ENCODE measurements around the gene DYNLT4.
"Not testable (repeated sequence)": the region's sequence is repeated elsewhere in the genome, so short reads cannot be mapped to it uniquely, and the experiment has no call there.

Gene DYNLT4

GRCh38 chr1:44820328-44821239 is 13.4 kb upstream of the DYNLT4 start:
- H3K4me1 Mint-ChIP-seq, result peaks cover 40% of the 10 kb centered on the region
- peak overlapping the region; percentile 100 for H3K27ac Mint-ChIP-seq
- no peaks in the 10 kb centered on the region for H3K27me3 Mint-ChIP-seq
- H3K4me3 Mint-ChIP-seq, result peak overlapping the region; percentile 94
- no peaks in the 10 kb centered on the region for H3K36me3 Mint-ChIP-seq
- no peaks in the 10 kb centered on the region for H3K9me3 Mint-ChIP-seq

DNA sequence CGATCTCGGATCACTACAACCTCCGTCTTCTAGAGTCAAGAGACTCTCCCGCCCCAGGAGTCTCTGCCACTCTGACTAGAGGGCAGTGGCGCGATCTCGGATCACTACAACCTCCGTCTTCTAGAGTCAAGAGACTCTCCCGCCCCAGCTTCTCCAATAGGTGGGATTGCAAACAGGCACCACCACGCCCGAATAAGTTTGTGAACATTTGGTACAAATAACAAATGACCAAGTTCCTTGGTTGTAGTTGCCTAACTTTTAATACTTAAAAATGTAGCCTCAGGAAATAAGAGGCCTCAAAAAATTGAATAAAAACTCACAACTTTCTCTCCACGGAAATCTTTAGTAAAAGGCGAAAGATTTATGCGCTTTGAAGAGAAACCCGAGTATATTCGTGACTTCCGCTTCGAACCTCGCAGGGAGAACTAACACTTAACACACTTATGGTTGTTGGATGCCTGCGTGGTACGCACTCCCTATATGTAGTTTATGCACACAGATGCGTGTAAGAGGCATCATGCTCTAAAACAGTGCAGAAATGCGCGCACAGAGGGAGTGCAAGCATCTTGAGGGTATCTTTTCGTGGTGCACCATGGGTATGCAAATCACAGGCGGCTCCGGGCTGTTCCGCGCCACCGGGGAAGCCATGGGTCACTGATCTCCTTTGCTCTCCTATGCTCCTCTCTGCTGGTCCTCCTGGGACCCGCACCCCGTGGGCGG is 12.6 kb upstream of the DYNLT4 start:
- H3K4me1 Mint-ChIP-seq, result peaks cover 48% of the 10 kb centered on the region
- H3K27me3 Mint-ChIP-seq, result no peaks in the 10 kb centered on the region
- H3K36me3 Mint-ChIP-seq, result peaks cover 7% of the 10 kb centered on the region
- H3K27ac Mint-ChIP-seq, result peak overlapping the region; percentile 100
- peak overlapping the region; percentile 94 for H3K4me3 Mint-ChIP-seq
- H3K9me3 Mint-ChIP-seq, result no peaks in the 10 kb centered on the region

DNA sequence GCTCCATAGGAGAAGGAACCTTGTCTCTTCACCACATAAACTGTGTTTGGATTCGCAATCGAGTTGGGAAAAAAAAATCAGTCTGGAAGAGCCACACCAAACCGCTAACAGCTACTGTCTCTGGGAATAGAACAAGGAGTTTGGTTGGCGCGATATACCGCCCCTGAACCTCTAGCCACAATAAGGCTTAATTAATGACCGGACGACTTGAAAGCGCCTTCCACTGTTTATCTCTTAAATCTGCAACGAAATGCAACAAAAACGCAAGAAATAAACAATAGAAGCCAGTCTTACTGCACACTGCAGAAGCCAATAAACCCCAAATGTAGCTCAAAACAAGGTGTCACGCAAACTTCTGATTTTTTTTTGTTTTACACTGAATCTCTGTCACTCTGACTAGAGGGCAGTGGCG is 12.1 kb upstream of the DYNLT4 start:
- Mint-ChIP-seq H3K4me3 (peak overlapping the region; percentile 94), H3K27me3 (no peaks in the 10 kb centered on the region), H3K9me3 (no peaks in the 10 kb centered on the region), H3K27ac (peak overlapping the region; percentile 100), H3K36me3 (peaks cover 8% of the 10 kb centered on the region), H3K4me1 (peaks cover 50% of the 10 kb centered on the region)

- Mint-ChIP-seq H3K4me1 (peaks cover 56% of the 10 kb centered on the region), H3K36me3 (peaks cover 11% of the 10 kb centered on the region), H3K9me3 (no peaks in the 10 kb centered on the region), H3K4me3 (peak overlapping the region; percentile 23), H3K27ac (peak overlapping the region; percentile 73), H3K27me3 (no peaks in the 10 kb centered on the region)
Observed at GRCh38 chr1:44817771-44818495, 10.8 kb upstream of the DYNLT4 start.

GRCh38 chr1:44817307-44817706 is 10.2 kb upstream of the DYNLT4 start:
- Mint-ChIP-seq H3K27ac (peak overlapping the region; percentile 85), H3K4me3 (peak overlapping the region; percentile 69), H3K4me1 (peaks cover 57% of the 10 kb centered on the region), H3K36me3 (peaks cover 11% of the 10 kb centered on the region), H3K27me3 (no peaks in the 10 kb centered on the region), H3K9me3 (no peaks in the 10 kb centered on the region)

DNA sequence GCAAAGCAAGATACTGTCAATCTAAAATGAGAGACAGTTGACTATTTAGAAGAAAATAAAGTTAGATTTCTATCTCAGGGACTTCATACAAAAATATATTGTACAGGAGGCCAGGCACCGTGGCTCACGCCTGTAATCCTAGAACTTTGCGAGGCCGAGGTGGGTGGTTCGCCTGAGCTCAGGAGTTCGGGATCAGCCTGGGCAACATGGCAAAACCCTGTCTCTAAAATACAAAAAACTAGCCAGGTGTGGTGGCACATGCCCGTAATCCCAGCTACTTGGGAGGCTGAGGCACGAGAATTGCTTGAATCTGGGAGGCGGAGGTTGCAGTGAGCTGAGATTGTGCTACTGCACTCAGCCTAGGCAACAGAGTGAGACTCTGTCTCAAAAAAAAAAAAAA is 8.8 kb upstream of the DYNLT4 start:
- not testable (repeated sequence) for H3K9me3 Mint-ChIP-seq, H3K27me3 Mint-ChIP-seq, H3K27ac Mint-ChIP-seq
- peaks cover 18% of the 10 kb centered on the region for H3K36me3 Mint-ChIP-seq
- peak overlapping the region; percentile 91 for H3K4me3 Mint-ChIP-seq
- peaks cover 64% of the 10 kb centered on the region for H3K4me1 Mint-ChIP-seq

- Mint-ChIP-seq H3K27ac (peak overlapping the region; percentile 35), H3K4me1 (peaks cover 69% of the 10 kb centered on the region), H3K4me3 (no peak overlapping the region), H3K27me3 (no peaks in the 10 kb centered on the region), H3K9me3 (no peaks in the 10 kb centered on the region), H3K36me3 (peaks cover 20% of the 10 kb centered on the region)
Observed at GRCh38 chr1:44812822-44813543, 5.8 kb upstream of the DYNLT4 start.

DNA sequence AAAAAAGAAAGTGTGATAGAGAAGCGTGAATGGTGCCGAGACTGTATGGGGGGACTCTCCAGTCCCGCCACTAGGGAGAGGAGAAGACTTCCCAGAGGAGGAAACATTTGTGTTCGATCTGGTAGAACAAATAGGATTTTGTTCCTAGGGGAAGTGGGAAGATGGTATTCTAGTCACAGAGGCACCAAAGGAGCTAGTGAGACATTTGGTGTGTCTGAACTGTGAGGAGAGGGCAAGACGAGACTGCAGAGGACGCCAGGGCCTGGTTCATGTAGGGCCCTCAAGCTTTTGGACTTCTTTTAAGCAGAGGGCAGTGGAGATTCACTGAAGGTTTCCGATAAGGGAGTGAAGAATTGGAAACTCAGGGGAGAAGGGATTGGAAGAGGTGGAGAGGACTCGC is 4.1 kb upstream of the DYNLT4 start:
- H3K27ac Mint-ChIP-seq, result peak overlapping the region; percentile 97
- H3K4me3 Mint-ChIP-seq, result peak overlapping the region; percentile 81
- H3K36me3 Mint-ChIP-seq, result peaks cover 27% of the 10 kb centered on the region
- peaks cover 74% of the 10 kb centered on the region for H3K4me1 Mint-ChIP-seq
- H3K27me3 Mint-ChIP-seq, result no peaks in the 10 kb centered on the region
- no peaks in the 10 kb centered on the region for H3K9me3 Mint-ChIP-seq

DNA sequence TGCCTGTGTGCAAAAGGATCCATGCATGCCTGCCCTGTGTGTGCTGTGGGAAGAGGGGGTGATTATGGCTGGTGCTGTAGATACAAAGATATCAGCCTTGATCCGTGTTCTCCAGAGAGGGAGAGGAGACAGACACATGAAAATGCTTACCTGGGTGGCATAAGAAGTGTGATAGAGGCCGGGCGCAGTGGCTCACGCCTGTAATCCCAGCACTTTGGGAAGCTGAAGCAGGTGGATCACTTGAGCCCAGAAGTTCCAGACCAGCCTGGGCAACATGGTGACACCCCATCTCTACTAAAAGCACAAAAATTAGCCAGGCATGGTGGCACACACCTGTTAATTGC is 3.6 kb upstream of the DYNLT4 start:
- peak overlapping the region; percentile 81 for H3K4me3 Mint-ChIP-seq
- peaks cover 27% of the 10 kb centered on the region for H3K36me3 Mint-ChIP-seq
- H3K27ac Mint-ChIP-seq, result peak overlapping the region; percentile 97

DNA sequence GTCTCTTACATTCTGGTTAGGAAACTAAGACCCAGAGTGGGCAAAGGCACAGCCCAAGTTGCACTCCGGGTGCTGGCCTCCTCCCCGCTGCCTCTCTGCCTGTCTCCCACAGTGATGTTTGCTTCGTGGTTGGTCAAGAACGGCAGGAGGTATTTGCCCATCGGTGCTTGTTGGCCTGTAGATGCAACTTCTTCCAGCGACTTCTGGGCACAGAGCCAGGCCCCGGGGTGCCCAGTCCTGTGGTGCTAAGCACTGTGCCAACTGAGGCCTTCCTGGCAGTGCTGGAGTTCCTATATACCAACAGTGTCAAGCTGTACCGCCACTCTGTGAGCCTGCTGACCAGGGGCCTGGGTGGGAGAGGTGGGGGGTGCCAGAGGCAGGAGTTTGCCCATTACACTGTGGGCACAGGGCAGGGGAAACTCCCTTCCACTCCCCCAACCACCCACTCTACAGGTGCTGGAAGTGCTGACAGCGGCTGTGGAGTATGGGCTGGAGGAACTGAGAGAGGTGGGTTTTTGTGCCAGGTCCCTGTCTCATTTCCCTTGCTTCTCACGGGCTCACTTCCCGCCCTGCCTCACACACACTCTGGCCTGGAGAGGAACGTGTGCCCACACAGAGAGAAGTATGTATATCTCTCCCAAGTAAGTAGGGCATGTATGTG is 3.1 kb upstream of the DYNLT4 start:
- peaks cover 25% of the 10 kb centered on the region for H3K36me3 Mint-ChIP-seq
- no peaks in the 10 kb centered on the region for H3K9me3 Mint-ChIP-seq
- peak overlapping the region; percentile 81 for H3K4me3 Mint-ChIP-seq
- no peaks in the 10 kb centered on the region for H3K27me3 Mint-ChIP-seq
- peaks cover 71% of the 10 kb centered on the region for H3K4me1 Mint-ChIP-seq
- H3K27ac Mint-ChIP-seq, result peak overlapping the region; percentile 97

More for the DNA sequence above, 3.6 kb upstream of the DYNLT4 start:
- not testable (repeated sequence) for H3K9me3 Mint-ChIP-seq, H3K27me3 Mint-ChIP-seq
- H3K4me1 Mint-ChIP-seq, result peaks cover 74% of the 10 kb centered on the region

- Mint-ChIP-seq H3K27ac (peak overlapping the region; percentile 95), H3K36me3 (peaks cover 22% of the 10 kb centered on the region), H3K4me3 (peak overlapping the region; percentile 81), H3K9me3 (no peaks in the 10 kb centered on the region), H3K27me3 (no peaks in the 10 kb centered on the region), H3K4me1 (peaks cover 71% of the 10 kb centered on the region)
Observed at GRCh38 chr1:44808938-44809917, 2.1 kb upstream of the DYNLT4 start.

DNA sequence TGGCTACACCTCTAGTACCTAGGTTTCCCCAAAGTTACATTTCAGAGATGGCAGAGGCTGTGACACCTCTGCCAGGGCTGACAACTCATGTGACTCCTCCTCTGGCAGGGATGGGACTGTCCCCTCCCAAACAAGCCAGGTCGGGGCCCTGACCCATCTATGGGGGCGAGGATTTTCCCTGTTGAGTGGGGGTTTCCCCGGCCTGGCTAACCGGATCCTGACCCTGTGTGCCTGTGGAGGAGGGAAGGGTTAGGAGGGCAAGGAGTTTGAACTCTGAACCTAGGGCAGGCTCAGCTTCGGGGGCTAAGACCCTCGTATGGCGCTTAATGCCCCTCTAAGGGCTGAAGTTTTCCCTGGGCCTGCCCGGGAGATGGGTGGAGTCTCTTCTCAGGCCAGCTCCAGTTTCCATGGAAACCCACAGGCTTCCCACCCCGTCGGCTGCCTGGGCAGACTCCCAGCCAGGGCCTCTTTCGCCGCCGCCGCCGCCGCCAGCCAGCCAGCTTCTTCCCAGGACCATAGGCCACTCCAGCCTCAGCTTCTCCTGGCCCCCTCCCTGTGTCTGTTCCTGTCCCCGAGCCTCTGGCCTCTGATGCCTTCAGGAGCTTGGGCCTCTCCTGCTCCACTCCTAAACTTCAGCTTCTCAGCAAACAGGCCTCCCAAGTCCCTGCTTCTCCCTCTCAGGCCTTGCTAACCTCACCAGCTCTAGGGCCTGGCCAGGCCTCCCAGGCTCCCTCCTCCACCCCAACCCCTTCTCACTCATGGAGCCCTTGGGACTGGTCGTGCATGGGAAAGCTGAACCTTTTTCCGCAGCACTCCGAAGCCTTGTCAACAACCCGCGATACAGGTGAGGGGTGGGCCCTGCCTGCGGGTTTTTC is 1.1 kb upstream of the DYNLT4 start, which contains the start of gene BTBD19:
Gene BTBD19, plus strand, starts transcription at position 461 of the 875 bp plus-strand sequence. Its CDS starts 298 bp downstream, at position 759.
- H3K36me3 Mint-ChIP-seq, result peaks cover 19% of the 10 kb centered on the region
- H3K4me1 Mint-ChIP-seq, result peaks cover 70% of the 10 kb centered on the region
- H3K27ac Mint-ChIP-seq, result peak within 1 kb of the TSS; percentile 95
- H3K27me3 Mint-ChIP-seq, result no peaks in the 10 kb centered on the region
- no peaks in the 10 kb centered on the region for H3K9me3 Mint-ChIP-seq
- peak within 1 kb of the TSS; percentile 81 for H3K4me3 Mint-ChIP-seq

All from activated naive CD4-positive, alpha-beta T cell treated with anti-CD3 and anti-CD28 coated beads, Interleukin-2, amount 50 U/mL, for 24 hours (primary cell).